Activated effector memory CD4-positive, alpha-beta T cell treated with anti-CD3 and anti-CD28 coated beads, Interleukin-2, amount 50 U/mL, for 16 hours (primary cell): ENCODE measurements around the gene HIPK2.

Experiments
- DNase-seq: peaks from one replicate; pipeline ENCODE4 v3.0.0-alpha.2; 2020

HIPK2 gene

GRCh38 chr7:139782932-139783331 lies 5.1 kb upstream of the HIPK2 start:
- no peak for DNase-seq

GRCh38 chr7:139777133-139777891 lies 486 bp downstream of the HIPK2 start:
- DNase-seq, result peak; percentile 82

DNA sequence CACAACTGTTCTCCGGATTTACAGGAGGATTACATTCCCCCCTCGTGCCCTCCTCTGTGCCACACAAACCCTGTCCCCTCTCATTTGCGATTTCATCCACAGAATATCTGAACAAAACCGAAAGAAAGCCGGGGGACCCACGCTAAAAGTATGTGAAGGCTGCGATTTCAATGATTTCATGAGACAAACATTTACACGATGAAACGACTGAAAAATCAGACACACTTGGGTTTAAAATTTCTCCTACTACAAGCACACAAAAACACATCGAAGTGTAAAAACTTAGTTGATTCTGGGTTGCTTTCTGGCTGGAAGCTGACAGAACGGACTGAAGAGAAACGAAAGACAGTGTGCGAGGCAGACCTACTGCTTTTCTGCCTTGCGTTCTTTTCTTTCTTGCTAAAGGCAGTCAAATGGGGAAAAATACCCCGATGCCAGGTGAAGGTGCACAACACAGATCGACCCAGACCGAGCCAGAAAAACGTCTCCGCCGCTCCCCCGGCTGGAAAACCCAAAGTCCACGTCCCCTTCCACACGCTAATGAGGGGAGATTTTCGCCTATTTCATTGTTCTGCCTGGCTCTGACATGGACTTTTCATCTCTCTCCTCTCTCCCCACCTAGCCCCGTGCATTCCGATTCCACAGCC lies 1.2 kb downstream of the HIPK2 start:
- DNase-seq, result peak; percentile 69

DNA sequence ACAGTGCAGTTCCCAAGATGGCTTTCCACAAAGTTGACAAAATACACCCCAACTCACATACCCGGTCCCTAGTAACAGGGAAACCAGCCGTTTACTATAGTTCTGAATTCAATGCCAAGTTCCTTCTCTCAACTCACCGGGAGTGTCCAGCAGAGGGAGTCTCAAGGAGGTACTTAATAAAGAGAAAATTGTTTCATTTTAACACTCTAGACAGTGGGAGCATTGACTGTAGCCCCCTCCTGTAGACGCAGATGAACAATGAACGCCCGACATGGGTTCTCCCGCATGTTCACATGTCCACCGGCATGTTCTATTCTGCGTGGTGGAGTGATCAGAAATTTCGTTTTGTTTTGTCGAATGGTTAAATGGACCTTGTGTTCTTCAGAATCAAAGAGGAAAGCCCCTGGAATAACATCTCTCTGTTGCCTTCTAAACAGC lies 1.9 kb downstream of the HIPK2 start:
- DNase-seq, result peak; percentile 83

GRCh38 chr7:139774376-139774775 lies 3.4 kb downstream of the HIPK2 start:
- DNase-seq, result no peak

DNA sequence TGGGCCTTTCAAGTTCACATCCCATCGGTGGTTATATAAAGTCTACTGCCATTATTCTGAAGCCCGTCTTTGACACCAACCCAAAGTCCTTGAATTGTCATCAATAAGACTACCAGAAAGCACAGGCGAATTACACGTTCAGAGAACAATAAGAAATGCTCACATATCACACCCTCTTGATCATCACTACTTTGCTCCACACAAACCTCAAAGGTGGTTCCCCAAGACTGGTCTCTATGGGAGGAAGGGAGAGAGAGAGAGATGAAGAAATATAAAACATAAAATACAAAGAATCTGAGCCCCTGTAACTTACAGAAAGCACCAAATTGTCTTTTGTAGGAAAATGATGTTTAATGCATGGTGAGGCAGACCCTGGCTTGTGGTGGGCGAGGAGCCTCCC lies 4.4 kb downstream of the HIPK2 start:
- no peak for DNase-seq

DNA sequence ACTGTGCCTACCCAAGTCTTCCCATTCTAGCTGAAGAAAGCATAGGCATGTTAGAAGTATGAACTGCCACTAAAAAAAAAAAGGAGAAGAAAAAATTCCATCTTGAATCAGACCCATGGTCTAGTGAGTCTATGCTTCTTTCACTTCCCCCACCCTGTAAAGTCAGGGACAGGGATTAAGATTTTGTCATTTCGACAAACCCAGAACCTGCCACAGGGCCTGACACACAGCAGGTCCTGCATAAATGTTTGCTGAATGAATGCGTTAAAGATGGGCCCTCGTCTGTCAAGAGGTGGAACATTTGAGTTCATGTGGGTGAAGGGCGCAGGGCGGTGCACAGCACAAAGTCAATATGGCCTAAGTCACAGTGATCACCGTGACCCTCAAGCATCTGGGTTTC lies 4.9 kb downstream of the HIPK2 start:
- DNase-seq, result no peak

GRCh38 chr7:139772115-139772514 lies 5.7 kb downstream of the HIPK2 start:
- no peak for DNase-seq

DNA sequence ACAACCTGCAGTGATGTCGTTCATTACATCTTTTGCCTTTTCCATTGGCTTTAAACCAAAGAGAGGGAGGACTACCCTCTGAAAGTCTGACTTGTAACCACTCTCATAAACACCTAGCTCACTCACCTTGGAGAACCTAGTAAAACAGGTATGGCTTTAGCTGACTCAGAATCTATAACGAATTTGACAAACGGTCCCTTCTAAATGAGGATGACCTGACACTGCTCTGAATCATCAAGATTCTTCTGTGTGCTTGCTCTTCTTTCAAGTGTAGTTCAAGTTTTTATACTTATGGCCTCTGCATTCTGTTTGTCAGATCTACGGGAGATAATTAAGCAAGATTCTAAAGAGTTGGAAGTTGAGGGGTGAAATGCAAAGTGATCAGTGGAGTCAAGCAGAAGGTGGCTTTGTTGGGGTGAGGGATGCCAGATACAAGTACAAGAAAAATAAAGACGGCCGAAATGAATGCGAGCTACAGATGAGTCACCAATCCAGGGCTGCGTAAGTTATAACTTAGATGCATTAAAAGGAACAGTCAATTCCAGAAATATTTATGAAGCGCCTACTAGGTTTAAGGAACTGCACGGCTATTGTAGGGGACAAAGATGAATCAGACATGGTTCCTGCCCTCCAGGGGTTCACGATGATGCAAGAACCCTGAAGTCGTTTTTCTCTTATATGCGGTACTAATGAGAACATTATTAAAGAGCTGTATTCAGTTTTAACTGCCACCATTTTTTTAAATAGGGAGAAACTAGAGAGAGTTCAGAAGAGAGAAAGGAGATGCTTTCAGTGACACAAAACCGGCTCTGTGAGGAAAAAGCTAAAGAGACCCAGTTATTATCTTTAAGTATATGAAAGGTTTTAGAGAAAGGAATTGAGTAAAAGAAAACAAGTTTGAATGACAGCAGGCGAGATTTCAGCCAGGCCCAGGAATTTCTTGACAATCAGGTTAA lies 6.5 kb downstream of the HIPK2 start:
- no peak for DNase-seq

GRCh38 chr7:139769761-139770160 lies 8.0 kb downstream of the HIPK2 start:
- no peak for DNase-seq

DNA sequence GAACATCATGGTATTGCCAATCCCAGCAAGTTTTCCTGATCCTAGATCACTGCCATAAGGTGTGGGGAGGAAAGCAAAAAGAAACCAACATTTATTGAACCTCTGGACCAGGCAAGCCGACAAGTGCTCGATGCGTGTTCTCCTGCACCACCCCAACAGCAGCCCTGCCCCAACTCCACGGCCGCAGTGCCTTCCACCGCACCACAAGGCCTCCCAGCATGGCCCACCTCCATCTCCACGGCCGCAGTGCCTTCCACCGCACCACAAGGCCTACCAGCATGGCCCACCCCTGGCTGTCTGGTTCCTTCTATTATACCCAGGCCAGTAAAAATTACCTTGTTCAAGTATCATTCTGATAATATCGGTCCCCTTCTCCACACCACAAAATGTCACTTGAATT lies 8.7 kb downstream of the HIPK2 start:
- no peak for DNase-seq

DNA sequence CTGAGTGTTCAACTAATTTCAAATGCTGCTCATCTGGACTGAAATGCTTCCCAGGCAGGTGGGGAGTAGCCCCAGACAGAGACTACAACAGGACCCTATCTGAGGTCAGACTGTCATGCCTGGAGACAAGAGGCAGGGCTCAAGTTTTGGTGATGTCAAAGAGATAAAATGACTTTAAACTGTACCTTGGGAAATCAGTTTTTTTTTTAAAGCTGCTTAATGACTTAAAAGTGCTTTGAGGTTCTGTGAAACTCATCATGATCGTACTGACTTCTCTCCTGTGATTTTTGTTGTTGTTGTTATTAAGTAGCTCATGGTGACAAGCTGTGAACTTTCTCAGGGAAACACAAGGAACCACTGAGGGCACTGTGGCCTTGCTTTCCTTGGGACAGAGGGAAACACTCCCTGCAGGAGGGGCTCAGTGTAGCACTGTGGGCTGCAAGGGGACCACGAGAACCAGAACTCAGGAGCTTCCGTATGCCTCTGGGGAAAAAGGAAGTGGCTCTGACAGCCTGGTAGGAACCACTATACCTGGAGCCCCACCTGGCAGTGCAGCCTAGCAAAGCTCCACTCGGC lies 9.5 kb downstream of the HIPK2 start:
- no peak for DNase-seq

DNA sequence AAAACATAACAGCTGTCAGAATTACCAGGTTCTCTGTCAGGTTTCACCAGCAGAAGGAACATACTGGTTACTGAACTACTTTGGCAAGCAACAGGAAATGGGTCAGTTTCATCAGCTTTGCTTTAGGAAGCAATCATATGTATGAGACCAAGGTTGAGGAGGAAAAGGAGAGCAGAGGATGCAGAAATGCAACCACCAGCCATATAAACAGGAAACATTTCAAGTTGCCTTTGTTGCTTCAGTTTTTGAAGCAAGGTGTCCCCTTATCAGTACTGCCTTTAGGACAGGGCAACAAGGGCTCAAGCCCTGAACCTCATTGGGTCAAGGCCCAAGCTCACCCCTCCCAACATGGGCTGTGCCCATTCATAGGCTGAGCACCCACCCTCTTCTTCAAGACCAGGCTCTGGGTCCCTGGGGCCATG lies 10.2 kb downstream of the HIPK2 start:
- DNase-seq, result no peak

DNA sequence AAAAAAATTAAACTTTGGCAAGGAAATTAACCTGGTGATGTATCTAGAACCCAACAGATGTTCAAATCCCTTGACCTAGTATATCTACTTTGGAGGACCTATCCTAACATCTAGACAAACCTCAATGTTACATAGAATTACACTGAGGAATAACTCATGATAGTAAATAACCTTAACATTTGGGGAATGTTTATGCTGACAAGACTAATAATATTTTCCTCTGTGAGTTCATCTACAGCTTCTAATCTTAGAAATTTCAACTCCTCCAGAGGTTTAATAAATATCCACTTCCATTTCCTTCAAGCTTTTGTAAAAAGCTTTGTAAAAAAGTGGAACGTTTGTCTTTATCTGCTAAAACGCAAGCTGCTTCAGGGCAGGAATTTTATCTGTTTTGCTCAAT lies 12.7 kb downstream of the HIPK2 start:
- DNase-seq, result no peak

- no peak for DNase-seq
Observed at GRCh38 chr7:139763330-139763729, 14.5 kb downstream of the HIPK2 start.

DNA sequence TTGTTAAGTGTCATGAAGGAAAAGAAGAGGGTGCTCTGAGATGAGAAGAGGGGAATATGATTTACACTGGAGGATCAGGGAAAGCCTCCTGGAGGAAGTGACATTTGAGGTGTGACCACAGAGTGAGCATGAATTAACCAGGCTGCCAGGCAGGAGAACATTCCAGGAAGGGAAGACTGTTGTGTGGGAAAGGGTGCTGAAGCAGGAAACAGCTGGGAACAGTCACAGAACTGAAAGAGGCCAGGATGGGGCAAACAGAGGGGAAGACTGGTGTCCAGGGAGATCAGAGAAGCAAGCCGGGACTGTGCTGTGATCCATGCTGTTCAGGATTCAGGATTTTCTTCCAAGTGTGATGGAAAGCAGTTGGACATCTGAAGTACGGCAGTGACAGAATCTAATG lies 14.9 kb downstream of the HIPK2 start:
- no peak for DNase-seq

DNA sequence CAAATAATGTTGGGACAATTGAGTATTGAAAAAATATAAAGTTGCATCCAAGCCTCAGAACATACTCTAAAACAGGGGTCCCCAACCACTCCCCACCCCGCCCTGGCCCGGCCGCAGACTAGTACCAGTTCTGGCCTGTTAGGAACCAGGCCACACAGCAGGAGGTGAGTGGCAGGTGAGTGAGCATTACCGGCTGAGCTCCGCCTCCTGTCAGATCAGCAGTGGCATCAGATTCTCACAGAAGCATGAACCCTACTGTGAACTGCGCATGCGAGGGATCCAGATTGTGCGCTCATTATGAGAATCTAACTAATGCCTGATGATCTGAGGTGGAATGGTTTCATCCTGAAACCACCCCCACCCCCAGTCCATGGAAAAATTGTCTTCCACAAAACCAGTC lies 19.4 kb downstream of the HIPK2 start:
- DNase-seq, result no peak

DNA sequence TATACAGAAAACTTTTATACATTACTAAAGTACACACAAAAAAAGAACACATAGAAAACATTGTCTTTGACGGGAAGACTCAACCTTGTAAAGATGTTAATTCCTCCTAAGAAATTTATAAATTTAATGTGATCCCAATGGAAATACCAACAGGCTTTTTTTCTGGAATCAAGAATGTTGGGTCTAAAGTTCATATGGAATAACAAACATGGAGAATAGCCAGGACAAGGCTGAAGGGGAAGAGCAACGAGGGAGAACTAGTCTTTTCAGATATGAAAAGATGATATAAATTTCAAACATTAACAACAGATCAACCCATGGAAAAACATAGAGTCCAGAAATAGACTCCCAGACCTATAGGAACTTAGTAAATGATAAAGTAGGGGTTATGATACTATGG lies 19.8 kb downstream of the HIPK2 start:
- no peak for DNase-seq

DNA sequence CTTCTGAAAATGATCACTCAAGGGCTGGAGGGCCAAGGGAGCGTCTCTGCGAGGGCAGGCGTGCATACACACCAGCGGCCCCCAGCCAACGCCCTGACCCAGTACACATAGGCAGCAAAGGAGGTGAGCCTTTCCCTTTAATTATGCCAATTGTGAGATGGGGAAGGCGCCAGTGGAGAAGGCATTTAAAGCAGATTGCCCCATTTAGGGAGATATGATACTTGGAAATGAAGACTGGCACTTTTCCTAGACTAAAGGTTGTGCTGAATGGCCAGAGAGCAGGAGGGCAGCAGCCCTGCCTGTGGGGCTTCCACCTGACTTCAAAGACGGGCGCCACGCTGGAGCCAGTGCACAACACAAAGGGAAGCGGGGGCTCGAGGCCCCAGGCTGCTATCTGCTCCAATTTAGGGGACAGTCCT lies 24.1 kb downstream of the HIPK2 start:
- no peak for DNase-seq

DNA sequence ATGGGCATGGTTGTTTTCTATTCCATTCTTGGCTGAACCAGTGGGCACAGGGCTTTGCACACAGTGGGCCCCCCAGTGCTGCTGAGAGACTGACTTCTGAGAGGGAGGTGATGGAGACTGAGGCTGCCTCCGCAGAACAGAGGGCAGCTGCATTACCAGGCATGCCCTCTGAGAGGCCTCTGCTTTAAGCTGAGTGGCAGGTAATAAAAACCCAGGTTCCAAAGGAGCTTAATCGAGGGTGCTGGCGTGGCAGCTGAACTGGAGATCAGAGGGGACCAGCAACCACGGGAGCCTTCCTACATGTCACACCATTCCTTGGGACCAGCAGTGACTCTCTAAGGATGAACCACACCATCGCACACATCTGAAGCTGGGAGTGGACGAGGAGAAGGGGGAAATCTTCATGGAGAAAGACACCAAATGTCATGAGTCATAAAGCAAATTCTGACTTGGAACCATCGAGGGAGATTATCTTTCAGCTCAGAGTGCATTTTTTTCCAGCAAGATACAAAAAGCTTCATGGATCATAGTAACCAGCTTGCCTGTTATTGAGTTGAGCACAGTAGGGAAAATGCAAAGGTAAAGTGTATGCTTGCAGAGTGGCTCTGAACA lies 24.6 kb downstream of the HIPK2 start:
- DNase-seq, result no peak

- no peak for DNase-seq
Observed at GRCh38 chr7:139752604-139753003, 25.2 kb downstream of the HIPK2 start.

- DNase-seq, result no peak
Observed at GRCh38 chr7:139752148-139752547, 25.6 kb downstream of the HIPK2 start.
